ENCODE measurements around the gene MAPK6.

DNA sequence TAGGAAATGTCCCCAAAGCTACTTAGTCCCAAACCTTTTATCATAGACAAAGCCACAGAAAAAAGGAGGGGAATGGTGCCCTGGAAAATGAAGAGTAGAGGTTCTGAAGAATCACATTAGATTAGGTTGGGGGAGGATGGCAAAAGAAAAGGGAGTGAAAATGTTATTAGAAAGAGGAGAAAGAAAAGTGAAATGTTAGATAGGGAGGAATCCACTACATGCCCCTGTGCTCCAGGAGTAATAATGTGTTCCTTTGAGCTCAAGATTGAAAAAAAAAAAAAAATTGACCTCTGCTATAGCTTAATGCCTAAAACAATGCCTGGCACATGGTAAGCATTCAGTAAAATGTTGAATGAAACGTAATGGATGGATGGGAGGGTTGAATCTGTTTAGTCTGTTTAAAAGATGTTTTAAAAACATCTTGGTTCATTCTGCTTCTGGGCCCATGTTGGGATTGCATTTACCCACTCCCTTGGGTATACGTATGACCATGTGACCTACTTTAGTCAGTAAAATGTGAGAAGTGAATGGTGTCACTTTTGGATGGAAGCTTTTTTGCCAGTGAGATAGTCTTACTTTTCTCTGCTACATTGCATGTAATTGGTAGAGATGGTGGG lies 19.0 kb downstream of the MAPK6 start:
- TF ChIP-seq, protein P1, sequence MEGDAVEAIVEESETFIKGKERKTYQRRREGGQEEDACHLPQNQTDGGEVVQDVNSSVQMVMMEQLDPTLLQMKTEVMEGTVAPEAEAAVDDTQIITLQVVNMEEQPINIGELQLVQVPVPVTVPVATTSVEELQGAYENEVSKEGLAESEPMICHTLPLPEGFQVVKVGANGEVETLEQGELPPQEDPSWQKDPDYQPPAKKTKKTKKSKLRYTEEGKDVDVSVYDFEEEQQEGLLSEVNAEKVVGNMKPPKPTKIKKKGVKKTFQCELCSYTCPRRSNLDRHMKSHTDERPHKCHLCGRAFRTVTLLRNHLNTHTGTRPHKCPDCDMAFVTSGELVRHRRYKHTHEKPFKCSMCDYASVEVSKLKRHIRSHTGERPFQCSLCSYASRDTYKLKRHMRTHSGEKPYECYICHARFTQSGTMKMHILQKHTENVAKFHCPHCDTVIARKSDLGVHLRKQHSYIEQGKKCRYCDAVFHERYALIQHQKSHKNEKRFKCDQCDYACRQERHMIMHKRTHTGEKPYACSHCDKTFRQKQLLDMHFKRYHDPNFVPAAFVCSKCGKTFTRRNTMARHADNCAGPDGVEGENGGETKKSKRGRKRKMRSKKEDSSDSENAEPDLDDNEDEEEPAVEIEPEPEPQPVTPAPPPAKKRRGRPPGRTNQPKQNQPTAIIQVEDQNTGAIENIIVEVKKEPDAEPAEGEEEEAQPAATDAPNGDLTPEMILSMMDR (IDR thresholded peaks at IDR 0.05): no peak
- TF ChIP-seq POLR2A (IDR thresholded peaks at IDR 0.05; ENCODE audit: low read depth): no peak
- no peak for TF ChIP-seq EP300 (IDR thresholded peaks at IDR 0.05)

Data from esophagus muscularis mucosa (tissue), 4 donors.